ENCODE measurements around the gene GPATCH1.

GRCh38 chr19:33067121-33067520 is 13.9 kb upstream of the GPATCH1 start:
- TF ChIP-seq CTCF (IDR thresholded peaks at IDR 0.05; ENCODE audit: low read length) (no peak), EZH2 (IDR thresholded peaks at IDR 0.05; ENCODE audit: borderline replicate concordance, low read length) (no peak)
